Glutamatergic neuron (in vitro differentiated cells): ENCODE measurements around the gene RPL18. TPM values are rescaled to one million over a fixed set of nuclear protein-coding genes. Genes with fewer than 3 reads are reported as not detected.

ENCODE experiments used
- DNase-seq: peaks from one replicate; pipeline ENCODE4 v3.0.0; 2022
- H3K27ac Mint-ChIP-seq: one replicate; pipeline ENCODE4 v1.8.0; 2020; ENCODE audit warnings: mild to moderate bottlenecking, mixed read lengths, inconsistent platforms; ENCODE audit not compliant: unreplicated experiment
- H3K27me3 Mint-ChIP-seq: one replicate; pipeline ENCODE4 v1.8.0; 2020; ENCODE audit warnings: mild to moderate bottlenecking, moderate library complexity, mixed read lengths, inconsistent platforms; ENCODE audit not compliant: unreplicated experiment
- H3K36me3 Mint-ChIP-seq: one replicate; pipeline ENCODE4 v1.8.0; 2020; ENCODE audit warnings: mild to moderate bottlenecking, mixed read lengths, inconsistent platforms; ENCODE audit not compliant: unreplicated experiment
- H3K4me1 Mint-ChIP-seq: one replicate; pipeline ENCODE4 v1.8.0; 2020; ENCODE audit warnings: mild to moderate bottlenecking, low read depth, mixed read lengths, inconsistent platforms; ENCODE audit not compliant: unreplicated experiment
- H3K4me3 Mint-ChIP-seq: one replicate; pipeline ENCODE4 v1.8.0; 2020; ENCODE audit warnings: mild to moderate bottlenecking, mixed read lengths, inconsistent platforms; ENCODE audit not compliant: unreplicated experiment
- H3K9me3 Mint-ChIP-seq: one replicate; pipeline ENCODE4 v1.8.0; 2020; ENCODE audit warnings: mild to moderate bottlenecking, moderate library complexity, mixed read lengths, inconsistent platforms; ENCODE audit not compliant: unreplicated experiment
- CTCF ChIP-seq: fragments of 200-600 bp; sonication (generic); IDR thresholded peaks from one replicate; pipeline ENCODE4 v1.5.0; 2021; ENCODE audit not compliant: partially characterized antibody, unreplicated experiment
- total RNA-seq: library from RNA; stranded (reverse); fragmentation: NEBNext Ultra II Directional; extraction: Animal tissue kit (Norgen Biotek cat#: 25700); gene quantifications from one replicate; pipeline ENCODE4 v1.2.1, GENCODE V29; 2021; ENCODE audit not compliant: unreplicated experiment

Gene RPL18
- total RNA-seq, 1 donor from 2014 or later, result 1,011 TPM

GRCh38 chr19:48630296-48631063 lies 11.5 kb upstream of the RPL18 start:
- Mint-ChIP-seq H3K27me3 (peaks cover 3% of the 10 kb centered on the region), H3K9me3 (peaks cover 4% of the 10 kb centered on the region), H3K4me3 (peak overlapping the region; percentile 89), H3K36me3 (no peaks in the 10 kb centered on the region), H3K27ac (peak overlapping the region; percentile 94), H3K4me1 (peaks cover 11% of the 10 kb centered on the region)
- peak; percentile 59 for DNase-seq
- no peak for TF ChIP-seq CTCF

GRCh38 chr19:48629599-48630295 lies 10.8 kb upstream of the RPL18 start:
- TF ChIP-seq CTCF, result no peak
- DNase-seq, result peak; percentile 87
- H3K4me1 Mint-ChIP-seq, result peaks cover 14% of the 10 kb centered on the region
- no peaks in the 10 kb centered on the region for H3K36me3 Mint-ChIP-seq
- H3K4me3 Mint-ChIP-seq, result peak overlapping the region; percentile 89
- H3K9me3 Mint-ChIP-seq, result peaks cover 9% of the 10 kb centered on the region
- H3K27ac Mint-ChIP-seq, result peak overlapping the region; percentile 94
- H3K27me3 Mint-ChIP-seq, result peaks cover 3% of the 10 kb centered on the region

- TF ChIP-seq CTCF, result no peak
- H3K9me3 Mint-ChIP-seq, result peaks cover 9% of the 10 kb centered on the region
- H3K4me3 Mint-ChIP-seq, result no peak overlapping the region
- DNase-seq, result no peak
- peaks cover 14% of the 10 kb centered on the region for H3K4me1 Mint-ChIP-seq
- no peak overlapping the region for H3K27ac Mint-ChIP-seq
- H3K36me3 Mint-ChIP-seq, result no peaks in the 10 kb centered on the region
- H3K27me3 Mint-ChIP-seq, result peaks cover 3% of the 10 kb centered on the region
Measured at GRCh38 chr19:48629297-48629598, 10.3 kb upstream of the RPL18 start.

- Mint-ChIP-seq H3K27me3 (peaks cover 5% of the 10 kb centered on the region), H3K4me1 (peaks cover 16% of the 10 kb centered on the region), H3K27ac (no peak overlapping the region), H3K4me3 (peak overlapping the region; percentile 32), H3K36me3 (no peaks in the 10 kb centered on the region), H3K9me3 (peaks cover 11% of the 10 kb centered on the region)
- no peak for TF ChIP-seq CTCF
- peak; percentile 28 for DNase-seq
Measured at GRCh38 chr19:48628486-48629296, 9.7 kb upstream of the RPL18 start.
